Central memory CD8-positive, alpha-beta T cell (primary cell): Measurements from ENCODE around the gene SHBG.
"Not testable (repeated sequence)": the region's sequence is repeated elsewhere in the genome, so short reads cannot be mapped to it uniquely, and the experiment has no call there.

Experiments used
- ATAC-seq: fragments of 150-1000 bp; cut with Tn5 transposase; replicated peaks from 2 replicates; pipeline ENCODE4 v1.10.0; 2022; ENCODE audit warnings: mild to moderate bottlenecking, moderate FRiP score, moderate number of reproducible peaks; ENCODE audit not compliant: poor library complexity, severe bottlenecking; ENCODE audit errors: extremely low read depth
- DNase-seq, 2 donors: peaks; one replicate each; pipeline ENCODE4 v3.0.0; 2021; ENCODE audit warnings: low spot score in 2 of 2
- H3K27ac Mint-ChIP-seq: one replicate; pipeline ENCODE4 v1.8.0; 2022; ENCODE audit warnings: low read depth, mild to moderate bottlenecking, moderate library complexity, mixed read lengths
- H3K27me3 Mint-ChIP-seq: one replicate; pipeline ENCODE4 v1.8.0; 2022; ENCODE audit warnings: mixed read lengths
- H3K36me3 Mint-ChIP-seq: one replicate; pipeline ENCODE4 v1.8.0; 2022; ENCODE audit warnings: mild to moderate bottlenecking, moderate library complexity, mixed read lengths; ENCODE audit not compliant: insufficient read depth
- H3K4me1 Mint-ChIP-seq: one replicate; pipeline ENCODE4 v1.8.0; 2022; ENCODE audit warnings: mixed read lengths
- H3K4me3 Mint-ChIP-seq: one replicate; pipeline ENCODE4 v1.8.0; 2022; ENCODE audit warnings: mild to moderate bottlenecking, moderate library complexity, mixed read lengths
- H3K9me3 Mint-ChIP-seq: one replicate; pipeline ENCODE4 v1.8.0; 2022; ENCODE audit warnings: mixed read lengths

SHBG gene

DNA sequence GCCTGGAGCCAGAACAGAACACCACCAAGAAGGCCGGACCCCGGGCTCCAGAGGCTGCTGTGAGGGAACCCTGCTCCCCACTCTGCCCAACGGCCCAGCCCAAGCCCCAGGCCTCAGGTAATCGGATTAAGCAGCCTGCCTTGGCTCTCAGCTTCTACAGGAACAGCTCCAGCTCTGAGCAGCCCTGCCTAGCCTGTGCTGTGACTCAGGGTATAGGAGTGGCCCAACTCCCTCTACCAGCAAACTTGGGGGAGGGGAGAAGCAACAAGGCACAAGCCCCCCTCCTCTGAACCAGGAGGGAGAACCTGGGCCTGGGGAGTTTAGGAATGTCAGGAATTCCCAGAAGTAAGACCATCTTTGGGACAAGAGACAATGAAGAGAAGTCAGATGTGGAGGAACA, 39.2 kb upstream of the SHBG start:
- ATAC-seq (no peak), DNase-seq (no peak)
- Mint-ChIP-seq H3K4me1 (peaks cover 7% of the 10 kb centered on the region), H3K9me3 (no peaks in the 10 kb centered on the region), H3K27me3 (no peaks in the 10 kb centered on the region), H3K4me3 (no peak overlapping the region), H3K36me3 (peaks cover 37% of the 10 kb centered on the region), H3K27ac (peak overlapping the region; percentile 81)

DNA sequence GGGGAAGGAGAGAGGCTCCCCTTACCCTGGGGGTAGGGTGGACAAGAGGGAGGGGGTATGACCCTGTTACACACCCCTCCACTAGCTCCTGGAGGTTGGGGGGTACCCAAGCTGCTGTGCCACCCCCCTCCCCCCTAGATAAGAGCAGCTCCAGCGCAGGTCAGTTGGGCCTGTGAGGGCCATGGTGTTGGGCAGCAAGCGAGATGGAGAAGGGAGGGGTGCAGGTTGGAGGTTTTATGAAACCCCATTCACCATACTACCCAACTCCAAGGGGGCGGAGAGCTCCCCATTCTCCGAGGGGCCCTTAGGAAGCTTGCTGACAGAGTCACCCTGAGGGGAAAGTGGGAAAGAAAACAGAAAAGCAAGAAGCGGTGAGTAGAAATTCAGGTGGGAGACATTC, 38.3 kb upstream of the SHBG start:
- no peaks in the 10 kb centered on the region for H3K27me3 Mint-ChIP-seq
- H3K27ac Mint-ChIP-seq, result no peak overlapping the region
- H3K9me3 Mint-ChIP-seq, result no peaks in the 10 kb centered on the region
- peaks cover 43% of the 10 kb centered on the region for H3K36me3 Mint-ChIP-seq
- DNase-seq (no peak), ATAC-seq (no peak)
- H3K4me3 Mint-ChIP-seq, result no peak overlapping the region
- H3K4me1 Mint-ChIP-seq, result peaks cover 7% of the 10 kb centered on the region

DNA sequence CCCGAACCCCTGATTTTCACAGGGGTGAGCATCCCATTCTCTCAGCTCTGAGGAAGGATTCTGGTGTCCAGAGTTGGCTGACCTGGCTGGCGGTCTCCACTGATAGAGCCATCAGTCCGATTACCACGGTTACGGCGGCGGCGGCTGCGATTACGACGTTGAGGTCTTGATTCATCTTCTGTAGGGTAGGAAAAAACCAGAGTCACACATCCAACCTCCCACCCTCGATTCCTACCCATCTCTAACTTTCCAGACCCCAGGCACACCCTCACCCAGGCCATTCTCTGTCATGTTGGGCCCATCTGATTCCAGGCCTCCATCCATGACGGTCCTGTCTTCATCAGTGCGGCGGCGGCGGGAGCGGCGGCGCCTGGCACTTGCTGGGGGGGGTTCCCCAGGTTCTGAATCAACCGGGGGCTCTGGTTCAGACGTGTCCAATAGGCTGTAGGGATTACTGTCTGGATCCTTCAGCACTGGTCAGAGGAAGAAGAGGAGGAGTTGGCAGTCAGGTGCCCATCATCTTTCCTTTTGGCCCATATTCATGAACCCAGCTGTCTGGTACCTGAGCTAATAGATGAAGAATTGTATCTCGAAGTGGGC, 37.4 kb upstream of the SHBG start:
- Mint-ChIP-seq H3K4me3 (no peak overlapping the region), H3K27me3 (no peaks in the 10 kb centered on the region), H3K36me3 (peaks cover 47% of the 10 kb centered on the region), H3K9me3 (no peaks in the 10 kb centered on the region), H3K27ac (no peak overlapping the region), H3K4me1 (peaks cover 1% of the 10 kb centered on the region)
- no peak for ATAC-seq
- no peak for DNase-seq

DNA sequence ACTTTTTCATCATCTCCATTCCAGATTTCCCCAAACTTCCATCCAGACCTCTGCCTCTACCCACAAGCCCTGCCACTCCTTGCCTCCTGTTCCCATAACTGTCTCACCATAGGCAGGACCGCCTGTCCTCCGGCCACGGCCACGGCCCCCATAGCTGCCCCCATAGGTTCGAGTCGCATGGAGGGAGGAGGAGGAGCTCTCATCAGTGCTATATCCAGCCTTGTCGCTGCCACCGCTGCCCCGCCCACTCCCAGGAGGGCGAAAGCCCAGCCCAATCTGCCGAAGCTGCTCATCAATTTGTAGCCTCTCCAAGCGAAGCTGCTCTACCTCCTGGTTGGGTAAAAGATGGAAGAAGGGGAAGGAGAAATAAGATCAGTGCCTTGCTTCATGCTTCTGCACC, 36.6 kb upstream of the SHBG start:
- no peaks in the 10 kb centered on the region for H3K4me1 Mint-ChIP-seq
- no peaks in the 10 kb centered on the region for H3K27me3 Mint-ChIP-seq
- DNase-seq (no peak), ATAC-seq (no peak)
- no peak overlapping the region for H3K27ac Mint-ChIP-seq
- peaks cover 49% of the 10 kb centered on the region for H3K36me3 Mint-ChIP-seq
- no peaks in the 10 kb centered on the region for H3K9me3 Mint-ChIP-seq
- H3K4me3 Mint-ChIP-seq, result no peak overlapping the region

DNA sequence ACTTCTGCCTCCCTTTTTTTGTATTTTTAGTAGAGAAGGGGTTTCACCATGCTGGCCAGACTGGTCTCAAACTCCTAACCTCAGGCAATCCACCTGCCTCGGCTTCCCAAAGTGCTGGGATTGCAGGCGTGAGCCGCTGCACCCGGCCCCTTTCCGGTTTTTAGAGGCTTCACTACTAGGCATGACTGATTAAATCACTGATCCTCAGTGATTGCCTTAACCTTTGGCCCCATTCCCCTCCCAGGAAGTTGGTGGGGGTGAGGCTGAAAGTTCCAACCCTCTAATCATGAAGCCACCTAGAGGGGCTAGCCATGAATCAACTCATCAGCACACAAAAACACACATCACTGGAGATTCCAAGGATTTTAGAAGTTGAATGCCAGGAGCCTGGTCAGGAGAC, 32.4 kb upstream of the SHBG start:
- not testable (repeated sequence) for DNase-seq, H3K27me3 Mint-ChIP-seq, H3K4me1 Mint-ChIP-seq, H3K4me3 Mint-ChIP-seq, H3K27ac Mint-ChIP-seq, H3K9me3 Mint-ChIP-seq, ATAC-seq
- H3K36me3 Mint-ChIP-seq, result peaks cover 83% of the 10 kb centered on the region

DNA sequence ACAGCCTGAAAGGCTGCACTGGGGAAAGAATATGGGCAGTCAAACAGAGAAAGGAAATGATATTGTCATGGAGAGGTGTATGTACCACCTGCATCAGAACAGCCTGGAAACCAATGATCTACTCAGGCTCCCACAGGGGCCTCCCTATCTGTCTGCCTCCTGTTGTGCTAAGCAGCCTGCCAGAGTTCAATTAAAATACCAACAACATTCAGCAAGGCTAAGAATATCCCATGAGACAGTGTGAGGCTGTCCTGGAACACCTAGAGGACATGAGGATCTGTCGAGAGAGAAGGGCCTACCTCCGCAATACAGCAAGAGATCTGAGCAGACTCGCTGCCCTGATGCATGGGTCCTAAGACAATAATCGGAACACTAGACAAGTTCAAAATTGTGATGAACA, 23.7 kb upstream of the SHBG start:
- Mint-ChIP-seq H3K27me3 (no peaks in the 10 kb centered on the region), H3K9me3 (no peaks in the 10 kb centered on the region), H3K4me3 (no peak overlapping the region), H3K27ac (no peak overlapping the region), H3K36me3 (peaks cover 38% of the 10 kb centered on the region), H3K4me1 (peaks cover 28% of the 10 kb centered on the region)
- no peak for DNase-seq
- ATAC-seq, result no peak

DNA sequence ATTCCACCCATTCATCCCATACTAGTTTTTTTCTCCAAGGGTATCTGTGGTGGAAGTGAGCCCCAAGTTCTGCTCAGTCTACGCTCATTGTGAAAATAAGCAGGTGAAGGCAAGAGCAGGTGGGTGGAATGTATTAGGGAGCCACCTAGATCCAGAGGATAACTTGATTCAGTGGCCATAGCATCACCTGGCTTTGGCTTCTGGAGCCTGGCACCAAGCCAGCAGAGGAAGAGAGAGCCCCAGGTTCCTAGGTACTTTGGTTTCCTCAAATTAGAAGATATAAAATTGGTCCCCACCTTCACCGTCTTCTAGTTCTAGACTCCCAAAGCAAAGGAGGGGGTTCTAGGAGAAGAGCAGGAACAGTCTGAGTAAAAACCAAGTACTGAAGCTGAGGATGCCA, 19.3 kb upstream of the SHBG start:
- H3K36me3 Mint-ChIP-seq, result peaks cover 15% of the 10 kb centered on the region
- peaks cover 56% of the 10 kb centered on the region for H3K4me1 Mint-ChIP-seq
- H3K4me3 Mint-ChIP-seq, result no peak overlapping the region
- H3K27ac Mint-ChIP-seq, result no peak overlapping the region
- H3K27me3 Mint-ChIP-seq, result no peaks in the 10 kb centered on the region
- ATAC-seq (no peak), DNase-seq (no peak)
- H3K9me3 Mint-ChIP-seq, result no peaks in the 10 kb centered on the region

DNA sequence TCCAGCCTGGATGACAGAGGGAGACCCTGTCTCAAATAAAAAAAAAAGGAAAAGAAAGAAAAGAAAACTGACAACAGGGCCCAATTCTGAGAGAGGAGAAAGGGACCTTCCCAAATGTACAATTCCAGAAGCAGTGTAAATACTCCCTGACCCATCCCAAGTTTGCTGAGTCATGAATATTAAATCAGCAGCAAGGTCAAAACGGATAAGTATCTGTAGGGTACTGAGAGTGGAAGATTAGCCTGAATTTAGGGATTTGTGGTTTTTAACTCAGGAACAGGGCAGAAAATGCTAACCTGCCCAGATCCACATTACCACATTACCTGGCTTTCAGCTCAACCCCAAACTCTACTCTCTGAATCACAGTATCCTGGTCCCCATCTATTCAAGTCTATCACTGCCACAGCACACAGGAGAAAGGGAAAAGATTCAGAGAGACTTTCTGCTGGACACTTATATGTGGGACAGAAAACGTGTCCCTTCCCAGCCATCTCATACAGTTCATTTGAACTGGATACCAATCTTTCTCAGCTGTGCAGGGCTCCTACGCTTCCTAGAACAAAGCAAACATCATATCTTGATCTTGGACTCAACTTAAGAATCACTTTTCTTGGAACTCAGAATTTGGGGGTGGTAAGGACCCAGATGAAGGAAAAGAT, 18.2 kb upstream of the SHBG start:
- no peak for ATAC-seq
- Mint-ChIP-seq H3K36me3 (peaks cover 12% of the 10 kb centered on the region), H3K4me1 (peaks cover 46% of the 10 kb centered on the region), H3K4me3 (peak overlapping the region; percentile 89), H3K27ac (peak overlapping the region; percentile 78), H3K9me3 (no peaks in the 10 kb centered on the region), H3K27me3 (no peaks in the 10 kb centered on the region)
- no peak for DNase-seq

DNA sequence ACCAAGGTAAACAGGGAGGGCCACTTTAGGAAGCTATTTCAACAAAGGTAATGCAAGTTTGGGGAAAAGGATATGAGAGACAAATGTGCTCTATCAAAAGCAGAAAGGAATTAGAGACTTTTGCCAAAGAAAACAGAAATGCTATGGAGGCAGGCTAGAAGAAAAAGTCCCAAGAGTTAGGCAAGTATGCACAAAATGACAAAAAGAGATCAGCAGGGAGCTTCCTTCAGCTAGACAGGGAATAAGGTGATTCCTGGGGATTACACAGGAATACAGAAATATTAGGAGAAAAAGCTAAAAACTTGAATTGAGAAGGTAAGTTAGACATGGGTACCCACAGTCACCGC, 17.7 kb upstream of the SHBG start:
- Mint-ChIP-seq H3K36me3 (peaks cover 11% of the 10 kb centered on the region), H3K9me3 (no peaks in the 10 kb centered on the region), H3K4me3 (peak overlapping the region; percentile 89), H3K4me1 (peaks cover 46% of the 10 kb centered on the region), H3K27me3 (no peaks in the 10 kb centered on the region), H3K27ac (peak overlapping the region; percentile 78)
- ATAC-seq (no peak), DNase-seq (no peak)

DNA sequence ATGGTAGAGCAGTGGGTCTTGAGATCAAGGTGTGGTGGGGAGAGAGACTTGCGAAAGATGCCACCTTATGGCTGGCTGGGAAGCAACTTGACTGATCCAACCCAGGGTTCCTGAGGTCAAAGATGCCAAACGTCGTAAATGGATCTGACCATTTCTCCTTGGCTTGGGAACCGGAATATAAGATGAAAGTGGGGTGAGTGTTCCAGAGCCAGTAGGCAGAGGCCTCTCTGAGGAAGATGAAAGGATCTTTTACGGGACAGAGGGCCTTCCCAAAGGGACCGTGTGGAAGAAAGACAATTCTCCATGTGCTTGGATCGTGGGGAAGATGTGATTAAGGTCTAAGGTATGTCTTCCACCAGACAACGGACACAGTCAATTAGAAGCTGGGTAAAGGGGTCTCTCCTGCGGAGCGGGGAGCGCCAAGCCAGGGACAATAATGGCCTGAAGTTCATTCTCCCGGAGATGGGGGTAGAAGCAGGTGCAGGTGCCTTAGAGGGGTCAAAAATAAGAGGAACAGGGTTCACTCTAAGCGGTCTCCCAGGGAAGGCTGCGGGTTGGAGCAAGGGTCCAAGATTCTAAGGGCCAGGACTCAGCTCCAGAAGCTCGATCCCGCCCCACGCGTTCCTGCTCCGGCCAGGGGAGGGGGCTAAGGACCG, 16.0 kb upstream of the SHBG start:
- ATAC-seq (no peak), DNase-seq (no peak)
- no peaks in the 10 kb centered on the region for H3K27me3 Mint-ChIP-seq
- peaks cover 10% of the 10 kb centered on the region for H3K36me3 Mint-ChIP-seq
- peak overlapping the region; percentile 89 for H3K4me3 Mint-ChIP-seq
- peak overlapping the region; percentile 78 for H3K27ac Mint-ChIP-seq
- H3K4me1 Mint-ChIP-seq, result peaks cover 46% of the 10 kb centered on the region
- no peaks in the 10 kb centered on the region for H3K9me3 Mint-ChIP-seq

DNA sequence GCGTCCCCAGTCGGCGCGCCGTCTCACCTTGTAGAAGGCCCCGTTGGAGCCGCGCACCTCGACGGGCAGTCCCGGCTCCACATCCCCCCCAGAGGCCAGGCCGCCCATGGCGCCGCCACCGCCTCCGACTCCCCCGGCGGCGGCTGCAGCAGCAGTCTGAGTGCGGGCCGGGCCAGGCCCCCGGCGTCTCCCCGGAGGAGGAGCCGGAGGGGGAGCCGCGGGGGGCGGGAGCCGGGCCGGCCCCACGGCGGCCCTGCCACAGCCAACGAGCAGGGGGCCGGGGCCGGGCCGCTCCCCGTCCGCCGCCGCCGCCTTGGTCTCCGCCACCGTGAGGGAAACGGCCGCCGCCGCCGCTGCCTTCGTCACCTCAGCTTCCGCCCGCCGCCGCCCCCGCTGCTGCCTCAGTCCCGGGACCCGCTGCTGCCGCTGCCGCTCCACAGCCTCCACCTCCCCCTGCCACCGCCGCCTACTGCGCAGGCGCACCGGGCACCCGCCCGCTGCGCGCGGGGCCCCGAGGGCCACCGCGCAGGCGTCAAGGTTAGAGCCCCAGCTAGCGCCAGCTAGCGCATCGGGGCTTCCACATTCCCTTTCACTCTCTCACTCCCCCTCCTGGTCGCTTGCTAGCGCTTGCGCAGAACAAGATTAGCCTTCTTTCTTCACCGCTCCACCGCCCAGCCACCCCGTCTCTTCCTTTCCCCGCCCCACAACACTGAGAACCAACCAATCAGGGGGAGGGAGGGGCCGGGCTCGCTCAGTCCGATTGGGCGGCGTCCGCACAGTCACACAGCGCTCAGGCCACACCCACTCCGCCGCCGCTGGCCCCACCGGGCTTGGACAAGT, 15.3 kb upstream of the SHBG start, which contains the start of gene FXR2:
Gene FXR2, minus strand, starts transcription at position 473 of the 840 bp plus-strand sequence. Its CDS starts 365 bp downstream, at position 108.
- DNase-seq, result peak; percentile 91 to 98
- H3K4me1 Mint-ChIP-seq, result peaks cover 41% of the 10 kb centered on the region
- no peaks in the 10 kb centered on the region for H3K9me3 Mint-ChIP-seq
- peak within 1 kb of the TSS; percentile 89 for H3K4me3 Mint-ChIP-seq
- H3K27ac Mint-ChIP-seq, result peak within 1 kb of the TSS; percentile 87
- peak; percentile 93 for ATAC-seq
- H3K36me3 Mint-ChIP-seq, result peaks cover 10% of the 10 kb centered on the region
- H3K27me3 Mint-ChIP-seq, result no peaks in the 10 kb centered on the region

DNA sequence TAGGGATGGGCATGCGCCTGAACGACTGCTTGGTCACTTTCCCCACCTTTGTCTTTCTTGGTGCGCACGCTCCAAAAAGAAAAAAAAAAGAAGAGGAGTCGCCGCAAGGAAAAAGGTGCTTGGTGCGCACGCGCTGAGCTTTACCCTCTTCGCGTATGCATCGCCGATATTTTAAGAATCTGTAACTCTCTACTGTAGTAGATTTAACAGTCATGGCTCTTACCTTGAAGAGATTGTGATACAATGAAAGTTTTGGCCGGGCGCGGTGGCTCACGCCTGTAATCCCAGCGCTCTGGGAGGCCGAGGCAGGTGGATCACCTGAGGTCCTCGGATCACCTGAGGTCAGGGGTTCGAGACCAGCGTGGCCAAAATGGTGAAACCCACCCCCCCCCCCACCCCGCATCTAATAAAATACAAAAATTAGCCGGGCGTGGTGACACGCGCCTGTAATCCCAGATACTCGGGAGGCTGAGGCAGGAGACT, 14.6 kb upstream of the SHBG start:
- ATAC-seq (peak; percentile 41), DNase-seq (no peak)

More for the DNA sequence above, 14.6 kb upstream of the SHBG start:
- H3K27me3 Mint-ChIP-seq, result no peaks in the 10 kb centered on the region
- peak overlapping the region; percentile 87 for H3K27ac Mint-ChIP-seq
- peaks cover 37% of the 10 kb centered on the region for H3K4me1 Mint-ChIP-seq
- H3K4me3 Mint-ChIP-seq, result peak overlapping the region; percentile 89
- peaks cover 10% of the 10 kb centered on the region for H3K36me3 Mint-ChIP-seq
- H3K9me3 Mint-ChIP-seq, result no peaks in the 10 kb centered on the region
